Ecto neural progenitor cell (in vitro differentiated cells): ENCODE results near the gene PFKFB4.

Experiments
- DNase-seq: peaks from one replicate; pipeline ENCODE4 v3.0.0-alpha.2; 2018; ENCODE audit warnings: low spot score

PFKFB4 gene

GRCh38 chr3:48556796-48557626, at the start of gene PFKFB4:
Gene PFKFB4, minus strand, starts transcription at chr3:48556803. Its CDS starts 26 bp downstream, at chr3:48556777.
- peak; percentile 99 for DNase-seq

- no peak for DNase-seq
Observed at GRCh38 chr3:48601622-48601994, 45.0 kb upstream of the PFKFB4 start.

- no peak for DNase-seq
Observed at GRCh38 chr3:48600711-48601621, 44.4 kb upstream of the PFKFB4 start.

- no peak for DNase-seq
Observed at GRCh38 chr3:48599509-48600285, 43.1 kb upstream of the PFKFB4 start.

- DNase-seq, result no peak
Observed at GRCh38 chr3:48599077-48599501, 42.5 kb upstream of the PFKFB4 start.

GRCh38 chr3:48598323-48599076, 41.9 kb upstream of the PFKFB4 start:
- no peak for DNase-seq

GRCh38 chr3:48597408-48597800, 40.8 kb upstream of the PFKFB4 start:
- no peak for DNase-seq

- no peak for DNase-seq
Observed at GRCh38 chr3:48596676-48597407, 40.2 kb upstream of the PFKFB4 start.

GRCh38 chr3:48596157-48596556, 39.6 kb upstream of the PFKFB4 start:
- DNase-seq, result no peak

- no peak for DNase-seq
Observed at GRCh38 chr3:48595526-48596121, 39.0 kb upstream of the PFKFB4 start.

- DNase-seq, result no peak
Observed at GRCh38 chr3:48595075-48595525, 38.5 kb upstream of the PFKFB4 start, which contains the start of gene COL7A1. Gene COL7A1, minus strand, starts transcription at chr3:48595329. Its CDS starts 170 bp downstream, at chr3:48595159.

- no peak for DNase-seq
Observed at GRCh38 chr3:48594417-48595049, 37.9 kb upstream of the PFKFB4 start.

GRCh38 chr3:48593337-48593736, 36.7 kb upstream of the PFKFB4 start:
- DNase-seq, result no peak

GRCh38 chr3:48592519-48593087, 36.0 kb upstream of the PFKFB4 start:
- DNase-seq, result no peak

- DNase-seq, result no peak
Observed at GRCh38 chr3:48591886-48592518, 35.4 kb upstream of the PFKFB4 start.

- DNase-seq, result no peak
Observed at GRCh38 chr3:48591436-48591835, 34.8 kb upstream of the PFKFB4 start.

- DNase-seq, result no peak
Observed at GRCh38 chr3:48588230-48588629, 31.6 kb upstream of the PFKFB4 start.

- no peak for DNase-seq
Observed at GRCh38 chr3:48587686-48588085, 31.1 kb upstream of the PFKFB4 start.

GRCh38 chr3:48585411-48585810, 28.8 kb upstream of the PFKFB4 start:
- DNase-seq, result no peak
